HG03342 (cell line): ENCODE data around the gene HIRA.

Experiments
- ATAC-seq: cut with Tn5 transposase; IDR thresholded peaks from one replicate; pipeline ENCODE4 v1.9.1; 2021; ENCODE audit warnings: mild to moderate bottlenecking, moderate library complexity; ENCODE audit not compliant: unreplicated experiment

The HIRA gene

GRCh38 chr22:19410941-19411689, 20.4 kb downstream of the HIRA start:
- no peak for ATAC-seq

GRCh38 chr22:19407649-19408606, 23.6 kb downstream of the HIRA start:
- no peak for ATAC-seq

GRCh38 chr22:19406846-19407245, 24.7 kb downstream of the HIRA start:
- ATAC-seq = no peak

DNA sequence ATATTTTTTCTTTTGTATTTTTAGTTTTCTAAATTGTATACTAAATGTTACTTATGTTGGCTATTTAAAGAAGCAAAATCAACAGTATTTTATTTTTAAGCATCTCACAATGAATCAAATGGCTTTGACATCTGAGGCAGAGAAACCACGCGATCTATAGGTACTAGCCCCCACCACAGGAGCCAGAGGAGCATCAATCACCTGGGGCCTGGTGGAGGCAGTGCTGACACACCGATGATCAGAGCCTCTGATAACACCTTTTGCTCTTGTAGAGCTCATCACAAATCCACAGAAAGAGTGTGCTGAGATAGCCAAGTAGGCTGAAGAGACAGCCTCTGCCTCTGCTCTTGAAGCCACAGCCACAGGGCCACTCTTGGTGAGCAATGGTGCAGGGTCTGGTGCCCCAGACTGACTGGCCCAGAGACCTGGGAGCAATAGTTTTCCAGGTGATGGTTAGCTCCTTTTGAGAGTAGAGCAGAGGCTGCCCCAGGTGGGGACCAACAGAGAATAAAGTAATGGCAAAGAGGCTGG, 25.2 kb downstream of the HIRA start:
- ATAC-seq = no peak

DNA sequence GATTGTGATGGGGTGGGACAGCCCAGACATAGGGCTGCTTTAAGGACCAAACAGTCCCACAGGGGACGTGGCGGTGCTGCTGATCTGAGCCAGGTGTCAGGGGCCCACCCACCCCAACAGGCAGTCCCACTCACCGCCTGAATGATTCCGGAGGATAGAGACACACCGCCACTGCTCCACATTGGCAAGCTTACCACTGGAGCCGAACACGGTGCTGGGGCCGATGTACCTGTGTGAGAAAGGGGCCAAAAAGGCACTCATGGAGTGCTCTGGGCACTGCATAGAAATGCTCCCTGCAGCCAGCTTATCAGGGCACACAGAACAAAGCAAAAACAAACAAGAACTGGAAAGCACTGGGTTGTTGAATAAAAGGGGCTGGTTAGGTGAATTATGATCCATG, 25.9 kb downstream of the HIRA start:
- no peak for ATAC-seq

DNA sequence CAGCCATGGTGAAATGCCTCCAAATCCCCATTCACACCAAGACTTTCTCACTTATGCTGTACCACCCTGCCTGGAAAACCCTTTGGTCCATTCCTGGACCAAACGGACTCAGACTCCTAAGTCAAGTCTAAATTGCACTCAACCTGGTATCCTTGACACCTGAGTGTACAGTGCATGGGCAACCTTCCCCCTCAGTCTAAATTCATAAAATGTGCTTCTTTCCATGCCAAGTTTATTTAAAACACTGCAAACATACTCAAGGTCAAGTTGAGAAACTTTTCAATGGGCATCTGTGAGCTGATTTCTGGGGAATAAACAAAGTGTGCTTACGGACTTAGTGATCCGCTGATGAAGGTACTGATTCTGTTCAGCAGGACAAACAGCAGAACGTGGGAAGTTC, 26.4 kb downstream of the HIRA start:
- no peak for ATAC-seq

DNA sequence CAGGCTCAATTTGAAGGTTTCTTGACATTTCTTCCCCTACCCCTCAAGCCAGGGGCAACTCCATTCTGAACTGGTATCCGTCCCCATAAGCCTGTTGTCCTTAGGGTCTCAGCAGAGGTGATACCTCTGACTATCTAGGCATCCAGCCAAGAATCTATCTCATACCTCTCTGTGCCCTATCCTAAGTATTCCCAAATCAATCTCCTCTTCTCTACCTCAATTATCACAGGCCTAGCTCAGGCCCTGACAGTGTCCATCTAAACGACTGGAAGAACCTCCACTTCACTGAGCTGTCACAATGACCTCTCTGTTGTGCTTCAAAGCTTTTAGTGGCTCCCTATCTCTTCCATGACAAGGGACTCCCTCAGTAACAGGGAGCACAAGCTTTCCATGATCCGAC, 26.9 kb downstream of the HIRA start:
- no peak for ATAC-seq

- ATAC-seq = no peak
Observed at GRCh38 chr22:19402642-19403191, 28.8 kb downstream of the HIRA start.

GRCh38 chr22:19401483-19401882, 30.1 kb downstream of the HIRA start:
- no peak for ATAC-seq

DNA sequence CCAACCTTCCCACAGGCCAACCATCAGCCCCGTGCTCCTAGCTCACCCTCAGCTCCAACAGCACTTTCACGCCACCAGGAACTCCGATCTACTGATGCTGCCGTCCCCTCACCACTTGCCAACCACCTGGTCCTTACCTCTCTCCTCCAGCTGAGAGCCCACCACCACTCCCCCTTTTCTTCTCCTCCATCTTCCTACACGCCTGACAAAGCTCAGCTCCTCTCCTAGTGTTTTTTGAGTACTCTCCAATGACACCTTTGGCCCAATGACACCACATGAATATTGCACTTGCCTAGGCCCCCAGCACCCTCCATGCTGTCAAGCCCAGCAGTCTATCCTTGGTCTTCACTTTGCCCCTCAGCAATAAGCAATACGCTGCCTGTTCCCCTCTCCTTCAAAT, 30.7 kb downstream of the HIRA start:
- ATAC-seq = no peak

DNA sequence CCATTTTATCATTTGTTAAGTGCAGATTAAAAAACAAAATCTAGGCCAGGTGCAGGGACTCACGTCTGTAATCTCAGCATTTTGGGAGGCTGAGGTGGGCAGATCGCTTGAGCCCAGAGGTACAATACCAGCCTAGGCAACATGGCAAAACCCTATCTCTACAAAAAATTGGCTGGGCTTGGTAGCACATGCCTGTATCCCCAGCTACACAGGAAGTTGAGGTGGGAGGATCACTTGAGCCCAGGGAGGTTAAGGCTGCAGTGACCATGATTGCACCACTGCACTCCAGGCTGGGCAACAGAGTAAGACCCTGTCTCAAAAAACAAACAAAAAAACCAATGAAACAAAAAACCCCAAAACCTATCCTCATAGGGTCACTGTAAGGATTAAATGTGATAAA, 32.9 kb downstream of the HIRA start:
- ATAC-seq = no peak

DNA sequence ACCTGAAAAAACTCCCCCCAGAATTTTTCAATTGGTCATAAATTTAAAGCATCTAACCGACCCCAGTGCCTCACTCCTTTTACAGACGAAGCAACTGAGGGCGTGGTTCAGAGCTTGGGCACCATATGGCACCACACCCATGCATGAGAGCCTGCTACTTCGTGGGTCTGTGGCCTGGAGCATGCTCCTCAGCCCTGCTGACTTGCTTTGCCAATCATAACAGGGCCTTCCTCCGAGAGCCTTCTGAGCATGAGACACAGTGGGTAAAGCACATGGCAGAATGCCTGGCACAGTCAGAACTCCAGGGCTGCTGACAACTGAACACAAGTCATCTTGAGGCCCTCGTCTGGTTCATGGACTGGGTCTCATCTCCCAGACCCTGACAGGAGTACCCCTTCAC, 33.3 kb downstream of the HIRA start:
- no peak for ATAC-seq

- no peak for ATAC-seq
Observed at GRCh38 chr22:19397734-19398104, 33.8 kb downstream of the HIRA start.

GRCh38 chr22:19396934-19397733, 34.4 kb downstream of the HIRA start:
- no peak for ATAC-seq

GRCh38 chr22:19396561-19396933, 35.0 kb downstream of the HIRA start:
- no peak for ATAC-seq

DNA sequence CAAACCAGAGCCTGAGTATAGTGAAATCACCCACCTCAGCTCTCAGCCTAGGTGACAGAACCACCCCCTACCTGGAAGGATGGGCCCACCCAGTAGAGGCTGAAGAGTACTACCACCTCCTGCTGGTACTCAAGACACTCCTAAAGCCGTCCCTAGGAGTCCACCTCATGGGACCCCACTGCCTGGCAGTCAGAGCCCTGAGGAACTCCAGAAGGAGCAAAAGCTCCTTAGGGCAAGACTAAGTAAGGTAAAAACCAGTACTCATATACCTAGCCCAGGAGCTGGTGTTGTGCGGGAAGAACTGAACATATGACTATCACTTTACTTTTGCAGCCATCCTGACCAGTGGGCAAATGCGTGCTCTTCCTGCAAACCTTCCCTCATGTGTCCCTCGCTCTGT, 36.3 kb downstream of the HIRA start:
- ATAC-seq = no peak

GRCh38 chr22:19394274-19395050, 37.1 kb downstream of the HIRA start:
- no peak for ATAC-seq

DNA sequence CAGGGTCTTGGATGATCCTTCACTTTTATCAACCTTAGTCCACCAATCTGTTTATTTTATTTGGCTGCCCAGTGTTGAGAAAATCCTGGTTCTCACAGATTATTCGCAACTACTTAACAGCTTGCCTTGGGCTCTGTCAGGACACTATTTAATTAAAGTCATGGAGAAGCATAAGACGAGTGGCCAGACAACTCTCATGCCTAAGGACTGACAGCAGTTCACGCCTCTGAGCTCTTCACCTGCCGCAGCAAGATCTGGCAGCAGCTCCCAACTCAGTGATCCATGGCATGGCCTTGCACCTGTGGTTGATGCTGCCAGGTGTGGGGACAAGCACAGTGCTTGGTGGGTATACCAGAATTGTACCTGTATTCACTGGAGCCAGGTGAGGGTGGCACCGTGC, 37.8 kb downstream of the HIRA start:
- ATAC-seq = no peak

DNA sequence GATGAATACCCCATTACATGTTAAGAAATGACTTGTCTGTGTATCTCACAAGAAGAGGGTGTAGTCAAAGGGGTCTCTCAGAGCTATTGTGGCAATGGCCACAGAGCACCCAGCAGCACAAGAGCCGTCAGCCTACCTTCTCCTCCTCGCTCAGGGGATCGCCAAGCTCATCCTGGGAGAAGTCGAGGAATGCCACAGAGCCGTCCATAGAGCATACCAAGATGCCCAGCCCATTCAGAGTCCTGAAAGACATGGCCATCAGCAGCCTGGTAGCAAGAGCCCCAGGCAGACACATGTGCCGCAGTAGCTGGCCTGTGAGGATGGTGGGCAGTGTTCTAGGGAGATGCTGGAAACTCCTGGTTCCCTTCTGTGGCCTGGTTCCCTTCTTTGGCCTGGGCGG, 44.0 kb downstream of the HIRA start:
- ATAC-seq = no peak

- no peak for ATAC-seq
Observed at GRCh38 chr22:19387038-19387437, 44.5 kb downstream of the HIRA start.
